GM19043 (cell line): ENCODE results near the gene CKAP4.

Experiments
- ATAC-seq: cut with Tn5 transposase; IDR thresholded peaks from one replicate; pipeline ENCODE4 v1.9.1; 2021; ENCODE audit warnings: low read depth; ENCODE audit not compliant: unreplicated experiment

CKAP4 gene

GRCh38 chr12:106245767-106246166 is 2.1 kb downstream of the CKAP4 start:
- no peak for ATAC-seq

- no peak for ATAC-seq
These were observed 4.2 kb downstream of the CKAP4 start for GRCh38 chr12:106243620-106244019.

- ATAC-seq, result no peak
These were observed 7.0 kb downstream of the CKAP4 start for GRCh38 chr12:106240821-106241220.

- ATAC-seq, result no peak
These were observed 7.9 kb downstream of the CKAP4 start for GRCh38 chr12:106239951-106240335.

- ATAC-seq, result no peak
These were observed 8.4 kb downstream of the CKAP4 start for GRCh38 chr12:106239241-106239950.

- no peak for ATAC-seq
These were observed 9.7 kb downstream of the CKAP4 start for GRCh38 chr12:106238146-106238545.

- ATAC-seq, result no peak
These were observed 12.1 kb downstream of the CKAP4 start for GRCh38 chr12:106235770-106236169.

GRCh38 chr12:106234449-106234848 is 13.4 kb downstream of the CKAP4 start:
- ATAC-seq, result no peak

- no peak for ATAC-seq
These were observed 14.8 kb downstream of the CKAP4 start for GRCh38 chr12:106233011-106233410.

- no peak for ATAC-seq
These were observed 18.7 kb downstream of the CKAP4 start for GRCh38 chr12:106229036-106229591.

- no peak for ATAC-seq
These were observed 19.5 kb downstream of the CKAP4 start for GRCh38 chr12:106228320-106228710.

GRCh38 chr12:106227641-106228319 is 20.0 kb downstream of the CKAP4 start:
- ATAC-seq, result no peak

- ATAC-seq, result no peak
These were observed 20.8 kb downstream of the CKAP4 start for GRCh38 chr12:106226884-106227640.

- no peak for ATAC-seq
These were observed 23.5 kb downstream of the CKAP4 start for GRCh38 chr12:106224355-106224706.

- peak; percentile 64 for ATAC-seq
These were observed 24.1 kb downstream of the CKAP4 start for GRCh38 chr12:106223485-106224354.

- ATAC-seq, result no peak
These were observed 27.3 kb downstream of the CKAP4 start for GRCh38 chr12:106220536-106220935.

GRCh38 chr12:106219043-106219442 is 28.8 kb downstream of the CKAP4 start:
- no peak for ATAC-seq

GRCh38 chr12:106217706-106218105 is 30.1 kb downstream of the CKAP4 start:
- ATAC-seq, result no peak

- no peak for ATAC-seq
These were observed 33.2 kb downstream of the CKAP4 start for GRCh38 chr12:106214571-106214970.

- ATAC-seq, result no peak
These were observed 34.2 kb downstream of the CKAP4 start for GRCh38 chr12:106213662-106214061.
